Measurements from ENCODE around the gene DOCK7. TPM values are rescaled to one million over a fixed set of nuclear protein-coding genes. Genes with fewer than 3 reads are reported as not detected.
"Not testable (repeated sequence)": the region's sequence is repeated elsewhere in the genome, so short reads cannot be mapped to it uniquely, and the experiment has no call there.

Gene DOCK7
- total RNA-seq, 2 experiments from 2014 or later, result 12.7 to 13.9 TPM

- DNase-seq, H3K36me3 Mint-ChIP-seq, H3K27ac Mint-ChIP-seq, H3K4me1 Mint-ChIP-seq, H3K27me3 Mint-ChIP-seq, H3K4me3 Mint-ChIP-seq, H3K9me3 Mint-ChIP-seq: not testable (repeated sequence)
Measured at GRCh38 chr1:62677822-62678221, 10.4 kb downstream of the DOCK7 start.

GRCh38 chr1:62676611-62677356, 11.4 kb downstream of the DOCK7 start:
- H3K9me3 Mint-ChIP-seq, result no peaks in the 10 kb centered on the region
- peaks cover 10% of the 10 kb centered on the region for H3K4me1 Mint-ChIP-seq
- no peak overlapping the region for H3K27ac Mint-ChIP-seq
- H3K36me3 Mint-ChIP-seq, result peaks cover 5% of the 10 kb centered on the region
- H3K27me3 Mint-ChIP-seq, result peaks cover 4% of the 10 kb centered on the region
- DNase-seq, result no peak
- H3K4me3 Mint-ChIP-seq, result no peak overlapping the region

DNA sequence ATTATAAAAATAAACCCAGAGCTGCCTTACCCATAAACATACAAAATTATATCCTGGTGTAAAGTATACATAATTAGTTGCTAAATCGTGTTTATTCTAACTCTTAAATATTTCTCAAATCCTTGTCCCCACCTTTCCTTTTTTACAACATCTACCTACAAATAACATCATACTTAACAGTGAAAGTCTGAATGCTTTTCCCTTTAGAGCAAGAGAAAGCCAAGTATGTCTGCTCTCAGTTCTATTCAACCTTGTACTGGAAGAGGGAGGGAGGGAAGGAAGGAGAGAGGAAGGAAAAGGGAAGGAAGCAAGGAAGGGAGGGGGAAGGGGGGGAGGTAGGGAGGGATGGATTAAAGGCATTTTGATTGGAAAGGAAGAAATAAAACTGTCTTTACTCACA, 14.6 kb downstream of the DOCK7 start:
- no peak for DNase-seq
- no peak overlapping the region for H3K27ac Mint-ChIP-seq
- peaks cover 17% of the 10 kb centered on the region for H3K4me1 Mint-ChIP-seq
- no peaks in the 10 kb centered on the region for H3K9me3 Mint-ChIP-seq
- no peak overlapping the region for H3K4me3 Mint-ChIP-seq
- H3K27me3 Mint-ChIP-seq, result peaks cover 4% of the 10 kb centered on the region
- peaks cover 5% of the 10 kb centered on the region for H3K36me3 Mint-ChIP-seq

- H3K36me3 Mint-ChIP-seq, result peaks cover 5% of the 10 kb centered on the region
- no peak for DNase-seq
- H3K27me3 Mint-ChIP-seq, result peaks cover 4% of the 10 kb centered on the region
Measured at GRCh38 chr1:62672029-62672428, 16.2 kb downstream of the DOCK7 start.

GRCh38 chr1:62654744-62655143, 33.4 kb downstream of the DOCK7 start:
- no peak for DNase-seq
- Mint-ChIP-seq H3K36me3 (peaks cover 8% of the 10 kb centered on the region), H3K27me3 (no peaks in the 10 kb centered on the region), H3K27ac (no peak overlapping the region), H3K4me1 (no peaks in the 10 kb centered on the region), H3K4me3 (no peak overlapping the region), H3K9me3 (no peaks in the 10 kb centered on the region)

More at GRCh38 chr1:62672029-62672428, 16.2 kb downstream of the DOCK7 start:
- Mint-ChIP-seq H3K4me1 (peaks cover 14% of the 10 kb centered on the region), H3K9me3 (no peaks in the 10 kb centered on the region), H3K27ac (no peak overlapping the region), H3K4me3 (no peak overlapping the region)

DNA sequence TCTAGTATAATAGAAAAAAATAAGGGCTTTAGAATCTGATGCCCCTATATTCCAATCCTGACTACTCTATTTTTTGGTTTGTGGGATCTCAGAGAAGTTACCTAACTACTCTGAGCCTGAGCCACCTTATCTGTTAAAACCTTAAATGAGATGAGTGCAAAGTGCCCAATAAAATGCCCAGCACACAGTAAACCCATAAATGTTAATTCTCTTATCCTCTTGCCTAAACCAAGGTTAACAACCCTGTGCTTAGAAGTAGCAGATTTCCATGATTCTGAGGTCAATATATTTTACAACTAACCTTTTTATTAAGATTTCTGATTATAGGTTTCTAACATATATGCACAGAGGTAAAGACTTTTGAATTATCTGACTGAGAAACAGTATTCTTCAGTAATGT, 35.8 kb downstream of the DOCK7 start:
- peaks cover 8% of the 10 kb centered on the region for H3K36me3 Mint-ChIP-seq
- H3K27me3 Mint-ChIP-seq, result no peaks in the 10 kb centered on the region
- H3K27ac Mint-ChIP-seq, result no peak overlapping the region
- H3K4me1 Mint-ChIP-seq, result no peaks in the 10 kb centered on the region
- no peak overlapping the region for H3K4me3 Mint-ChIP-seq
- DNase-seq, result no peak
- H3K9me3 Mint-ChIP-seq, result no peaks in the 10 kb centered on the region

DNA sequence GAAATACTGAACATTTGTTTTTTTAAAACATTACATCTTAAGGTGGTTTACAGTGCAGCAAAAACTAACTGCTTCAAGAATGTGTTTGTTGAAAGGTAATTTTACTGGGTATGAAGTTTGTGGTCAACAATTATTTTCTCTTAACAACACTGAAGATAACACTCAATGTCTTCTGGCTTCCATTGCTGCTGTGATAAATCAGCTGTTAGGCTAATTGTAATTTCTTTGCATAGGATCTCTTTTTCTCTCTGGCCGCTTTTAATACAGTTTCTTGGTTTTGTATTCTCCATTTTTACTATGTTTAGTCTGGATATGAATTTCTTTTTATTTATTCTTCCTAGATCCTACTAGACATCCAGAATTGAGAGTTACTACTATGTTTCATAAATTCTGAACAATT, 44.9 kb downstream of the DOCK7 start:
- no peak overlapping the region for H3K4me3 Mint-ChIP-seq
- no peaks in the 10 kb centered on the region for H3K9me3 Mint-ChIP-seq
- H3K4me1 Mint-ChIP-seq, result no peaks in the 10 kb centered on the region
- H3K27ac Mint-ChIP-seq, result no peak overlapping the region
- H3K27me3 Mint-ChIP-seq, result no peaks in the 10 kb centered on the region
- H3K36me3 Mint-ChIP-seq, result peaks cover 18% of the 10 kb centered on the region
- DNase-seq, result no peak

DNA sequence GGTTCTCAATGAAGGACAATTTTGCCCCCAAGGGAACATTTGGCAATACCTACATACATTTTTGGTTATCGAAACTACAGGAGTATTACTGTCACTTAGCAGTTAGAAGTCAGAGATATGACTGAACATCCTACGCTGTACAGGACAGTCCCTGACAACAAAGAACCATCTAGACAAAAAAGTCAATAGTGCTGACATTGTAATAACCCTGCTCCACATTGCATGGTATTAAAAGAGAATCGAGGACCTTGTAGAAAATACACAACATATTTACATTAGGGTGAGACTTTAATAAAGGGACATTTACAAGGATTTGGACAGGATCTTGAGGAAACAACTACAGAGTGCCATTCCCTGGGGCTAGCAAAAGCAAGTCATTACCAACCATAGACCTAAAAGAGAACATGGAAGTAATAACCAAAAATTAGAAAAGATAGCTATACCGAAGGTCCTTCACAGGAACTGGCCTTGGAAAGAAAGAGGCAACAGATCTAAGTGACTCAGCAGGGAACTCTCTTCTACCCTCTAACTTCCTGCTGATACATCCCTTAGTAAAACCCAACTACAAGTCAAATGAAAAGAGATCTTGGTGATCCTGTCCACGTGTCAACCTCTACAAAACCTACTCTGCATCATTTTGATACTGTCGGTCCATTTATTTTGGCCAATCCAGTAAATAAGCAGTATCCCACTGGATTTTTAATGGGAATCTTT, 50.6 kb downstream of the DOCK7 start:
- Mint-ChIP-seq H3K4me1 (no peaks in the 10 kb centered on the region), H3K27me3 (no peaks in the 10 kb centered on the region), H3K9me3 (peaks cover 3% of the 10 kb centered on the region), H3K36me3 (peaks cover 11% of the 10 kb centered on the region), H3K4me3 (no peak overlapping the region), H3K27ac (no peak overlapping the region)
- no peak for DNase-seq

- DNase-seq, result no peak
- Mint-ChIP-seq H3K36me3 (peaks cover 8% of the 10 kb centered on the region), H3K4me1 (peaks cover 3% of the 10 kb centered on the region), H3K9me3 (peaks cover 2% of the 10 kb centered on the region), H3K4me3 (no peak overlapping the region), H3K27ac (no peak overlapping the region), H3K27me3 (no peaks in the 10 kb centered on the region)
Measured at GRCh38 chr1:62628506-62628905, 59.7 kb downstream of the DOCK7 start.

DNA sequence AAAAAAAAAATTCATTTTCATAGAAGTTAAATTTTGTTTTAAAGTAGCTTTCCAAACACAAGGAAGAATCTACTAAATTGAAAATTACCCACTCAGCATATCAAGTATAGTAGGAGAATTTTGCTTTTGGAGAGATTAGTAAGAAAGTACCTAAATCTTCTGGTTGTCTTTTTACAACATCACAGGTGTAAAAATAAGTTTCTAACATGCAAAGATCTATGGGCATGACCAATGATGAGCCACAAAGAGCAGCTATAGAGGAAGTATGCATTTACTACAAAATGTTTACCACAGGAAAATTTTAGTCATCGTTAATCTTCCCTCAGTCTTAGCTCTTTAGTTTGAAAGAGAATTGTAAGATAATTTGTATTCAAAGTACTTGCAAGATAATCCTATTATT, 62.8 kb downstream of the DOCK7 start:
- H3K27ac Mint-ChIP-seq, result peak overlapping the region; percentile 8
- no peaks in the 10 kb centered on the region for H3K27me3 Mint-ChIP-seq
- no peak overlapping the region for H3K4me3 Mint-ChIP-seq
- DNase-seq, result no peak
- H3K9me3 Mint-ChIP-seq, result no peaks in the 10 kb centered on the region
- H3K4me1 Mint-ChIP-seq, result peaks cover 6% of the 10 kb centered on the region
- H3K36me3 Mint-ChIP-seq, result peaks cover 2% of the 10 kb centered on the region

GRCh38 chr1:62621907-62622306, 66.3 kb downstream of the DOCK7 start:
- DNase-seq, result no peak
- Mint-ChIP-seq H3K27me3 (no peaks in the 10 kb centered on the region), H3K36me3 (peaks cover 2% of the 10 kb centered on the region), H3K4me1 (peaks cover 6% of the 10 kb centered on the region), H3K9me3 (no peaks in the 10 kb centered on the region), H3K27ac (no peak overlapping the region), H3K4me3 (no peak overlapping the region)

GRCh38 chr1:62613890-62614289, 74.3 kb downstream of the DOCK7 start:
- DNase-seq, result no peak
- peaks cover 3% of the 10 kb centered on the region for H3K36me3 Mint-ChIP-seq
- no peak overlapping the region for H3K4me3 Mint-ChIP-seq
- no peaks in the 10 kb centered on the region for H3K27me3 Mint-ChIP-seq
- H3K9me3 Mint-ChIP-seq, result no peaks in the 10 kb centered on the region
- H3K4me1 Mint-ChIP-seq, result peaks cover 1% of the 10 kb centered on the region
- no peak overlapping the region for H3K27ac Mint-ChIP-seq

GRCh38 chr1:62613325-62613727, 74.9 kb downstream of the DOCK7 start:
- H3K4me1 Mint-ChIP-seq, result peaks cover 1% of the 10 kb centered on the region
- no peak overlapping the region for H3K4me3 Mint-ChIP-seq
- peaks cover 3% of the 10 kb centered on the region for H3K36me3 Mint-ChIP-seq
- no peaks in the 10 kb centered on the region for H3K9me3 Mint-ChIP-seq
- H3K27me3 Mint-ChIP-seq, result no peaks in the 10 kb centered on the region
- DNase-seq, result no peak
- no peak overlapping the region for H3K27ac Mint-ChIP-seq

- Mint-ChIP-seq H3K4me1 (peaks cover 1% of the 10 kb centered on the region), H3K27ac (no peak overlapping the region), H3K36me3 (peaks cover 3% of the 10 kb centered on the region), H3K4me3 (no peak overlapping the region), H3K9me3 (no peaks in the 10 kb centered on the region), H3K27me3 (no peaks in the 10 kb centered on the region)
- no peak for DNase-seq
Measured at GRCh38 chr1:62612770-62613169, 75.4 kb downstream of the DOCK7 start.

DNA sequence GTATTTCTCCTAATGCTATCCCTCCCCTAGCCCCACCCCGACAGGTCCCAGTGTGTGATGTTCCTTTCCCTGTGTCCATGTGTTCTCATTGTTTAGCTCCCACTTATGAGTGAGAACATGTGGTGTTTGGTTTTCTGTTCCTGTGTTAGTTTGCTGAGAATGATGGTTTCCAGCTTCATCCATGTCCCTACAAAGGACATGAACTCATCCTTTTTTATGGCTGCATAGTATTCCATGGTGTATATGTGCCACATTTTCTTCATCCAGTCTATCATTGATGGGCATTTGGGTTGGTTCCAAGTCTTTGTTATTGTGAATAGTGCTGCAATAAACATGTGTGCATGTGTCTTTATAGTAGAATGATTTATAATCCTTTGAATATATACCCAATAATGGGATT, 77.6 kb downstream of the DOCK7 start:
- not testable (repeated sequence) for H3K4me1 Mint-ChIP-seq, H3K36me3 Mint-ChIP-seq, DNase-seq, H3K27ac Mint-ChIP-seq, H3K4me3 Mint-ChIP-seq, H3K27me3 Mint-ChIP-seq, H3K9me3 Mint-ChIP-seq

- no peak overlapping the region for H3K4me3 Mint-ChIP-seq
- no peak overlapping the region for H3K27ac Mint-ChIP-seq
Measured at GRCh38 chr1:62608905-62609304, 79.3 kb downstream of the DOCK7 start.

More at GRCh38 chr1:62608905-62609304, 79.3 kb downstream of the DOCK7 start:
- H3K9me3 Mint-ChIP-seq, result no peaks in the 10 kb centered on the region
- H3K27me3 Mint-ChIP-seq, result no peaks in the 10 kb centered on the region
- no peak for DNase-seq
- H3K4me1 Mint-ChIP-seq, result peaks cover 1% of the 10 kb centered on the region
- H3K36me3 Mint-ChIP-seq, result peaks cover 3% of the 10 kb centered on the region

Data from activated naive CD8-positive, alpha-beta T cell treated with anti-CD3 and anti-CD28 coated beads for 36 hours (primary cell).